Keratinocyte (primary cell): Measurements from ENCODE around the gene MFF. TPM values are rescaled to one million over a fixed set of nuclear protein-coding genes. Genes with fewer than 3 reads are reported as not detected.
"Not testable (repeated sequence)": the region's sequence is repeated elsewhere in the genome, so short reads cannot be mapped to it uniquely, and the experiment has no call there.

Experiments
- DNase-seq: peaks from one replicate; pipeline ENCODE4 v3.0.0-alpha.2; 2011; ENCODE audit warnings: low read depth, missing footprints, low spot score
- FAIRE-seq: peaks from 2 replicates; lab custom pipeline; 2011; peaks lifted over from hg19 to GRCh38; lab: Jason Lieb, UNC
- H2AFZ ChIP-seq: 2 replicates; pipeline ENCODE4 v1.6.0; 2012; ENCODE audit warnings: low read length, control low read depth, inconsistent platforms; ENCODE audit not compliant: control insufficient read depth
- H3K27ac ChIP-seq: 2 replicates; pipeline ENCODE4 v1.5.1; 2011; ENCODE audit warnings: low read length; ENCODE audit not compliant: control insufficient read depth, insufficient read depth
- H3K27me3 ChIP-seq: 3 replicates; pipeline ENCODE4 v1.6.0; 2011; ENCODE audit warnings: low read length; ENCODE audit not compliant: control insufficient read depth, insufficient read depth; ENCODE audit errors: extremely low read depth
- H3K36me3 ChIP-seq, 2 experiments: 2 replicates in 1 of 2; 3 replicates in 1 of 2; pipeline ENCODE4 v1.5.1; 2011; ENCODE audit warnings: low read length in 2 of 2, mild to moderate bottlenecking in 1 of 2; ENCODE audit not compliant: control insufficient read depth in 2 of 2, insufficient read depth in 2 of 2; ENCODE audit errors: extremely low read depth in 1 of 2
- H3K4me1 ChIP-seq: 3 replicates; pipeline ENCODE4 v1.5.1; 2011; ENCODE audit warnings: low read length; ENCODE audit not compliant: control insufficient read depth, insufficient read depth; ENCODE audit errors: extremely low read depth
- H3K4me2 ChIP-seq: 3 replicates; pipeline ENCODE4 v1.6.0; 2011; ENCODE audit warnings: low read depth, low read length; ENCODE audit not compliant: control insufficient read depth, insufficient read depth; ENCODE audit errors: extremely low read depth
- H3K4me3 ChIP-seq, 3 experiments: fragments of 200-600 bp in 1 of 3; sonication (generic) in 1 of 3; 2 replicates in 2 of 3; 3 replicates in 1 of 3; pipeline ENCODE4 v1.5.1; 2011 to 2016; ENCODE audit warnings: low read length in 3 of 3, mild to moderate bottlenecking in 3 of 3, control low read depth in 2 of 3, inconsistent platforms in 1 of 3, low read depth in 1 of 3, mixed read lengths in 1 of 3, mixed run types in 1 of 3, moderate library complexity in 1 of 3; ENCODE audit not compliant: control insufficient read depth in 2 of 3, insufficient read depth in 2 of 3; ENCODE audit errors: extremely low read depth in 1 of 3
- H3K79me2 ChIP-seq: 2 replicates; pipeline ENCODE4 v1.6.0; 2012; ENCODE audit warnings: low read length; ENCODE audit not compliant: control insufficient read depth, insufficient read depth
- H3K9ac ChIP-seq: 3 replicates; pipeline ENCODE4 v1.6.0; 2011; ENCODE audit warnings: low read length; ENCODE audit not compliant: control insufficient read depth, insufficient read depth; ENCODE audit errors: extremely low read depth
- H3K9me1 ChIP-seq: 3 replicates; pipeline ENCODE4 v1.6.0; 2011; ENCODE audit warnings: low read length; ENCODE audit not compliant: control insufficient read depth, insufficient read depth; ENCODE audit errors: extremely low read depth
- H3K9me3 ChIP-seq: 2 replicates; pipeline ENCODE4 v1.5.1; 2012; ENCODE audit warnings: low read depth, low read length; ENCODE audit not compliant: control insufficient read depth
- H4K20me1 ChIP-seq: 3 replicates; pipeline ENCODE4 v1.6.0; 2011; ENCODE audit warnings: low read length; ENCODE audit not compliant: control insufficient read depth, insufficient read depth; ENCODE audit errors: extremely low read depth
- EZH2 ChIP-seq: IDR thresholded peaks from one replicate; pipeline ENCODE4 v1.6.1; 2012; ENCODE audit warnings: inconsistent platforms, mild to moderate bottlenecking, low read length, moderate library complexity
- dilution Hi-C: fragments of 300-500 bp; cut with MboI; formaldehyde crosslinking; loops from one replicate; pipeline ENCODE4 v1.7.0; 2020; ENCODE audit warnings: low sequenced_read_pairs; ENCODE audit not compliant: extremely low pct_ligation_motif_present
- polyA plus RNA-seq, 5 experiments: library from polyadenylated mRNA; depleted of rRNA in 3 of 5; stranded (reverse) in 3 of 5; stranded (forward) in 1 of 5; unstranded in 1 of 5; fragments of >200 nt; gene quantifications; 1 replicate in 1 of 5; 2 replicates in 3 of 5; 3 replicates in 1 of 5; pipeline versions ENCODE4 v1.2.1 to v1.2.3, GENCODE V29; 2011 to 2012; ENCODE audit warnings: missing spikeins in 2 of 5, low read depth in 1 of 5, low replicate concordance in 1 of 5
- TF ChIP-seq, protein P1 (sequence below), 3 experiments: IDR thresholded peaks in 1 of 3; conservative IDR thresholded peaks in 1 of 3; optimal IDR thresholded peaks in 1 of 3; 2 replicates in 2 of 3; 3 replicates in 1 of 3; pipeline versions ENCODE3 to v1.5.1; 2011; ENCODE audit warnings: low read length in 3 of 3, mild to moderate bottlenecking in 3 of 3, moderate library complexity in 2 of 3, control low read depth in 1 of 3, inconsistent platforms in 1 of 3; ENCODE audit not compliant: insufficient read depth in 2 of 3; ENCODE audit errors: extremely low read depth in 1 of 3

The MFF gene
- polyA plus RNA-seq, 1 donor (not counting 4 experiments of a cell fraction or from before 2014, with no cell fraction given) = 72.5 TPM

DNA sequence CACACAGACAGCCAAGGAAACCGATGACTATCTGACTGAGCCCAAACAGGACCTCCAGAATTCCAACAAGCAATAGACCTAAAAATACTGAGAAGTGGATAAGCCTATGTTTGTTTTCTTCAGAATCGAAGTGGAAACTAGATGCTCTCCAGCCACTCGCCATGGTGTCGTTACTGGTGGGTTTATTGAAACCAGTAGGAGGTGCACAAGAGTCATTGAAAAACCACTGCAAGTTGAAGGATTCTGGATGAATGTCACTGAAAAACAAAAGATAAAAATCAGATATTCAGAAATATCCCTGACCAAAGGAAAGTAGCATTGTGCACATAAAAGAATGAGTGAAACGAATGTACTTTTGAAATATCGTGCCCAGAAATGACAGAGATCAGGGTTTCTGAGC is 38.7 kb downstream of the MFF start:
- no peaks in the 10 kb centered on the region for H4K20me1 ChIP-seq
- peaks cover 0 to 2% of the 10 kb centered on the region in 2 experiments for H3K36me3 ChIP-seq
- H3K9ac ChIP-seq = no peak overlapping the region
- H3K4me3 ChIP-seq = no peak overlapping the region
- no peak for FAIRE-seq
- no peaks in the 10 kb centered on the region for H3K79me2 ChIP-seq
- H3K9me1 ChIP-seq = no peaks in the 10 kb centered on the region
- no peak overlapping the region for H2AFZ ChIP-seq
- no peaks in the 10 kb centered on the region for H3K9me3 ChIP-seq
- dilution Hi-C loops = no loop called here
- H3K4me2 ChIP-seq = no peak overlapping the region
- TF ChIP-seq, protein P1, sequence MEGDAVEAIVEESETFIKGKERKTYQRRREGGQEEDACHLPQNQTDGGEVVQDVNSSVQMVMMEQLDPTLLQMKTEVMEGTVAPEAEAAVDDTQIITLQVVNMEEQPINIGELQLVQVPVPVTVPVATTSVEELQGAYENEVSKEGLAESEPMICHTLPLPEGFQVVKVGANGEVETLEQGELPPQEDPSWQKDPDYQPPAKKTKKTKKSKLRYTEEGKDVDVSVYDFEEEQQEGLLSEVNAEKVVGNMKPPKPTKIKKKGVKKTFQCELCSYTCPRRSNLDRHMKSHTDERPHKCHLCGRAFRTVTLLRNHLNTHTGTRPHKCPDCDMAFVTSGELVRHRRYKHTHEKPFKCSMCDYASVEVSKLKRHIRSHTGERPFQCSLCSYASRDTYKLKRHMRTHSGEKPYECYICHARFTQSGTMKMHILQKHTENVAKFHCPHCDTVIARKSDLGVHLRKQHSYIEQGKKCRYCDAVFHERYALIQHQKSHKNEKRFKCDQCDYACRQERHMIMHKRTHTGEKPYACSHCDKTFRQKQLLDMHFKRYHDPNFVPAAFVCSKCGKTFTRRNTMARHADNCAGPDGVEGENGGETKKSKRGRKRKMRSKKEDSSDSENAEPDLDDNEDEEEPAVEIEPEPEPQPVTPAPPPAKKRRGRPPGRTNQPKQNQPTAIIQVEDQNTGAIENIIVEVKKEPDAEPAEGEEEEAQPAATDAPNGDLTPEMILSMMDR (optimal IDR thresholded peaks at IDR 0.05 in 1 of 3, IDR thresholded peaks at IDR 0.05 in 1 of 3, conservative IDR thresholded peaks at IDR 0.05 in 1 of 3; ENCODE audit: extremely low read depth in 1 of 3, insufficient read depth in 2 of 3, low read length in 3 of 3) = peak in 2 of 3 experiments; percentile 32 to 38
- no peak for TF ChIP-seq EZH2
- H3K4me1 ChIP-seq = peaks cover 7% of the 10 kb centered on the region
- no peak overlapping the region for H3K27ac ChIP-seq
- no peaks in the 10 kb centered on the region for H3K27me3 ChIP-seq
- DNase-seq = no peak

DNA sequence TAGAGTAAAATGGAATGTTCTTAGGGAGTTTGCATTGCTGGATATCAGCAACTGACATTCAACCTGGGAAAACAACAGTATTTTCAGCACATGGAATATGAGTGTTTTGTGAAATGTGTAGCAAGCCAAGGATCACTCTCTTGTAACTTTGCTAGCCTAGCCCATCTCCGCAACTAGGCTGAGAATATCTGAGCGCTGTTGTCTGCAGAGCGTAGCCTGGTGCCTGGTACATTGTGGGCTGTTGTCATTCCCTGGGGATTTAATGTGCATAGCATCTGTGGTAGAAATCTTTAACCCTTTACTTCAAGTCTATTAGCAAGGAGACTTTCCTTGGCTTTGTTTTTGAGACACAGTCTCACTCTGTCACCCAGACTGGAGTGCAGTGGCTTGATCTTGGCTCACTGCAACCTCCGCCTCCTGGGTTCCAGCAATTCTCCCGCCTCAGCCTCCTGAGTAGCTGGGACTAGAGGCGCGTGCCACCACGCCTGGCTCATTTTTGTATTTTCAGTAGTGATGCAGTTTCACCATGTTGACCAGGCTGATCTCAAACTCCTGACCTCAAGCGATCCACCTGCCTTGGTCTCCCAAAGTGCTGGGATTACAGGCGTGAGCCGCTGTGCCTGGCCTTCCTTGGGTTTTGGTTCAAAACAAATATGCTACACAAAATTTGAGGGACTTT is 39.7 kb downstream of the MFF start:
- H3K9me1 ChIP-seq, H3K4me1 ChIP-seq, H3K36me3 ChIP-seq, H3K27me3 ChIP-seq, H3K79me2 ChIP-seq, H3K4me3 ChIP-seq, H3K27ac ChIP-seq, H3K9me3 ChIP-seq, DNase-seq, FAIRE-seq, H3K9ac ChIP-seq, H2AFZ ChIP-seq, H3K4me2 ChIP-seq, dilution Hi-C loops, H4K20me1 ChIP-seq: not testable (repeated sequence)

DNA sequence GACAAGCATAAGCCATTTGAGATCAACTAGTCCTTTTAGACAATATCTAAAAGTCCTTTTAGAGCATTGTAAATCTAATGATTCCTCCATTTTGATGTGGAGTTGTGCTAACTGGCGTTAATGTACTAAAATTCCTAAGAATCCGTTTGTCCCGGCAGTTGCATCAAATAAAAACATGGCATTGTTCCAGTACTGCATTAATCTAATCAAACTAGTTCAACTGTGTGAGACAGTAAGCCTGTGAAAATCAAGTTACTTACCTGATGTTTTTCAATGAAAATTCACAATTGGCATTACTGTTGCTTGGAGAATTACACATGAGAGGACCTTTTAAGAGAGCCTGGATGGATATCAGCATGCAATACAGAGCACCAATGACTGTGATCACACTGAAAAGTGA is 40.8 kb downstream of the MFF start:
- H2AFZ ChIP-seq = no peak overlapping the region
- TF ChIP-seq, protein P1 (optimal IDR thresholded peaks at IDR 0.05 in 1 of 3, IDR thresholded peaks at IDR 0.05 in 1 of 3, conservative IDR thresholded peaks at IDR 0.05 in 1 of 3; ENCODE audit: extremely low read depth in 1 of 3, insufficient read depth in 2 of 3, low read length in 3 of 3) = no peak
- no peak for TF ChIP-seq EZH2
- no peaks in the 10 kb centered on the region for H3K9me1 ChIP-seq
- no peak overlapping the region for H3K9ac ChIP-seq
- H3K27ac ChIP-seq = no peak overlapping the region
- H3K4me2 ChIP-seq = no peak overlapping the region
- no peaks in the 10 kb centered on the region for H3K9me3 ChIP-seq
- no peaks in the 10 kb centered on the region for H3K79me2 ChIP-seq
- FAIRE-seq (no peak), DNase-seq (no peak)
- peaks cover 7% of the 10 kb centered on the region for H3K4me1 ChIP-seq
- no peaks in the 10 kb centered on the region for H4K20me1 ChIP-seq
- dilution Hi-C loops = no loop called here
- H3K4me3 ChIP-seq = no peak overlapping the region
- no peaks in the 10 kb centered on the region for H3K27me3 ChIP-seq
- H3K36me3 ChIP-seq = no peaks in the 10 kb centered on the region
